ENCODE results near the gene SLC38A10.
"Not testable (repeated sequence)": the region's sequence is repeated elsewhere in the genome, so short reads cannot be mapped to it uniquely, and the experiment has no call there.

The SLC38A10 gene

DNA sequence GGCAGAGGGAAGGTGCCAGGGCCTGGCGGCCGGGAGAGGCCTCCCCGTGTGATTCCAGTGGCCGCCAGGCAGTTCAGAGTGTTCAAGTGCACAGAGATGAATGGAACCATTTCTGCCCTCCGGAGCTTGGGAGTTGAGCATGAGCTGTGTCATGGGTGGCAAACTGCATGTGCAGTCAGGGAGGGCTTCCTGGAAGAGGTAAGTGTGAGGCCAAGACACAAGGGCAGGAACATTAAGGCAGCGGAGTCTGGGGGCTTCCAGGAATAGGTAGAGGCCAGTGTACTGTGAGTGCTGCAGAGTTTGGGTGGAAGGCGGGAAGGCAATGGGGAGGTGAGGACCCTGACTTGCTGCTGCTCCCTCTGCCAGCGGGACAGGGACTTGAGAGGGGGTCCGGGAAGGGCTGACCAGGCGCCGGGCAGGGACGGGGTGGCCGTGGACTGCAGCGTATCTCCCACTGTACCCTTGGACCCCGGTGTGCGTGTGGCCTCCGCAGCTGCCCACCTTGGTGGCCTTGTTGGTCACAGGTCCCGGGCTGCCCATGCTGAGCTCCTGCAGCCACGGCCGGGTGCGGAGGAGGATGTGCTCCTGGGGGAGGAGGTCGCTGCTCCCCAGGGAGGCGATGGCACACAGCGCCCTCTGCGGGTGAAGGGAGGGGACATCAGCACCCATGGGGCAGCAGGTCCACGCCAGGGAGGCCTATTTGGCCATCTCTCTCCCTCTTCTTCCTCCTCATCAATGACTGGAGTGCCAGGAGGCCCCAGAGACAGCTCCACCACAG, 64.9 kb downstream of the SLC38A10 start:
- peak; percentile 31 for DNase-seq (ENCODE audit: low spot score)

DNA sequence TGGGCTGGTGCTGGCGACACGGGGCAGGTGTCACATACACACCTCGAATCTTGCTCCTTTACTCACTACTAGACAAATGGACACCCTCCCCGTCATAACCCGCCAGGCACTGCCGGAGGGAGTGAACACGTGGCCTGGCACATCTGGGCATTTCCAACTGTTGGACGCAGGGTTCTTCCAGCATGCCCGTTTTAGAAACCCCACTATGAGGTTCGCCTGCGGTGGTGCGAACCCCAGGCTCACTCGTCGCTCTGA, 65.5 kb downstream of the SLC38A10 start:
- DNase-seq (ENCODE audit: low spot score), result no peak

DNA sequence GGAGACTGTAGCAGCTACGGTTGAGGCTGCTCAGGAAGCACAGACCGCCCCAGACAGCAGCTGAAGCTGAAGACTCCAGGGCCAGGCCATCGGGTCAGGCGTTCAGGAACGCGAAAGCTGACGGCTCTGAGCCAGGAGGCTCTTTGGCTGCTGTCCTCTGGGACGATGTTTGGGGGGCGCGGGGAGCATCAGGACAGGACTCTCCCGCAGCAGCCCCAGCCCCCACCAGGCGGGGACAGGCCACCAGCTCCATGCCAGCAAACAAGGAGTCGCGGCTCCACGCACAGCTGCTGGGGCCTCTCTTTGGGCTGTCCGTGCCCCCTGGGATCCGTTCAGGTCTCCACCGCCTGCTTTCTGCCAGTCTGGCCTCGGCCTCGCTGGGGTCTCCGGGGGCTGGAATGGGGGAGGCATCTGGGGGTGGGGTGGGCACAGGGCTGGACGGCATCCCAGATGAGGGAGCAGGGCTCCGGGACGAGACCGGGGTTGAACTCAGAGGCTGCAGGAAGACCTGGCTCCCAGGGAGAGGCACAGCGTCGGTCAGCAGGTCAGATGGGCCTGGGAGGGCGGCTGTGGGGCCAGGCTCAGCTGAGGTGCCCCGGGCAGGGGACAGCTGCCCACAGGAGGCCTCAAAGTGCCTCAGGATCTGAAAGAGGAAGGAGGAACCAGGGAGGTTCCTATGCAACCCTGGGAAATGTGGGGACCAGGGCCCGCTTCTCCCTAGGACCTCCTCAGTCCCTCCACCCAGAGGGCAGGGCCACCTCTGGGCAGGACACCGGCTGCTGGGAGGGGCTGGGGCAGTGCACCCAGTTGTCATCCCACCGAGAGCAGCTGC, 66.1 kb downstream of the SLC38A10 start:
- no peak for DNase-seq (ENCODE audit: low spot score)

DNA sequence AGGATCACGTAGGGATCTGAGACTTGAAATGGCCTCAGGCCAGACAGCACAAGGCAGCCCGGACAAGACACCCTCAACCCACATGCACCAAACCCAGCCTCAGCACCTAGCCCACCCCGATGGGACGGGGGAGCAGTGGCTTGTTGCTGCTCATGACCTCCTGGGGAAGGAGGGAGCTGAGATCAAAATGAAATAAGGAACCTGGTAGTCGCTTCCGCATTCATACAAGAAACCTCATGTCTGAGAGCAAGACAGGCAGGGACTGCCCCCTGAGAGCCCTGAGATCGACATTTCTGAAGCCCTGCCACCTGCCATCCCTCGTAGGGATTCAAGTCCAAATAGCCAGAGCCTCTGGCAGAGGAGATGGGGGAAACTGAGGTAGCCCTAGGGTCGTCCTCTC, 66.7 kb downstream of the SLC38A10 start:
- DNase-seq (ENCODE audit: low spot score), result peak; percentile 72

DNA sequence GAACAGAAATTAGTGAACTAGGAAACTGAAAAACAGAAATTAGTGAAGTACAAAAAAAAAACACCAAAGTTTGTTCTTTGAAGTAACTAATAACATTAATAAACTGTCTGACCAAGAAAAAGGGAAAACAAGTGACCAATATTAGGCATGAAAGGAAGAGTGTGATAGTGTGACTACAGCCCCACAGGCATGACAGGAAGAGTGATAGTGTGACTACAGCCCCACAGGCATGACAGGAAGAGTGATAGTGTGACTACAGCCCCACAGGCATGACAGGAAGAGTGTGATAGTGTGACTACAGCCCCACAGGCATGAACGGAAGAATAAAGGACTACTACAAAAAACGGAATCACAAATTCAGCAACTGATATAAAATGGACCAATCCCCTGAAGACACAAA, 67.5 kb downstream of the SLC38A10 start:
- DNase-seq (ENCODE audit: low spot score), result not testable (repeated sequence)

DNA sequence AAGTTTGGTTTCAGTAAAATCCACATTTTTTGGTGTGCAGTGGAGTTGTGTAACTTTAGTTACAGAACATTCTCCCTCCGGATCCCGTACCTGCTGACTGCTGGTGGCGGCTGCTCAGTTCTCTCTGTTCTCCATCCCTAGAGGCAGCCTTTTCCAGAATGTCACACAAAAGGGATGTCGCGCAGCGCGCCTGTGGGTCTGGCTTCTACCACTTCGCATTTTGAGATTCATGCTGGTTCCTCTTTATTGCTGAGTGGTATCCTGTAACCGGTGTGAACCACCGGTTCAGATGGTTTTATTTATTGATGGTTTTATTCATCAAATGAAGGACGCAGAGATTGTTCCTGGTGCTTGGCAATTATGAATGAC, 71.4 kb downstream of the SLC38A10 start:
- DNase-seq (ENCODE audit: low spot score), result no peak

DNA sequence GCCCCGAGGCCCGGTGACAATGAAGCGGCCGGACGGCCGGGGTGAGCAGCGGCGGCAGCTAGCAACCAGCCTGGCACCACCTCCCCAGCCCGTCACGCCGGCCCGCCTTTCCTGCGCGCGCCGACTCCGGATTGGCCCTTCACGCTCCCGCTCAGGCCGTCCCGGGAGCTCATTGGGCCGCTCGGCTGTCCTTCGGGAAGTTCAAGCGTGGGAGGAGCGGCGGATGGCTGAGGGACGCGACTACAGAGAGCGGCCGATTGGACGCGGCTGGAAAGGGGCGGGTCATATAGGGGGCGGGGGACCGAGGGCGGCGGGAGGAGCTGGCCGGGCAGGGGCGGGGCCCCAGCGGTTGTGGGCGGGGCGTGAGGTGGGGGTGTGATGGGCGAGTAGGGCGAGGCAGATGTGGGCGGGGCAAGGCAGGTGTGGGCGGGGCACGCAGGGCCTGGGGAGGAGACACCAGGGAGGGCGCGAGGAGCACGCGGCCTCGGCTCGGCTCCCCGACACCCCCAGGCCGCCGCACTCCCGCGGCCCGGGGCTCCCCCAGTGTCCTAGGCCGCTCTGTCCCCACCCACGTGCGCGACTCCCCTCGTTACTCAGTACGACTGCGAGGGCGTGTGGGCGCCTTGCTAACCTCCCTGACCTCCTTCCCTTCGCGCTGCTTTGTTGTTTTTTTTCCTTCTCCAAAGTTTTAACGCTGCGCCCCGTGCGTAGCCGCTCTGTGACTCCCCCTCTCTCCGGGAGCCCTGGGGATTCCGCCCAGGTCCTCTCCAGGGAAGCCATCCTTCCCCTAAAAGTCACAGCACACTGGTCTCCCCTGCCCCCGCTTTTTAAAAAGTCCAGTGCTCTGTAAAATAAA, 72.0 kb downstream of the SLC38A10 start, which contains the start of gene CEP131:
TSS of gene CEP131 (minus strand) at position 60 of the 856 bp plus-strand sequence. CDS start 2,909 bp downstream, outside the sequence.
- peak; percentile 98 for DNase-seq (ENCODE audit: low spot score)

DNA sequence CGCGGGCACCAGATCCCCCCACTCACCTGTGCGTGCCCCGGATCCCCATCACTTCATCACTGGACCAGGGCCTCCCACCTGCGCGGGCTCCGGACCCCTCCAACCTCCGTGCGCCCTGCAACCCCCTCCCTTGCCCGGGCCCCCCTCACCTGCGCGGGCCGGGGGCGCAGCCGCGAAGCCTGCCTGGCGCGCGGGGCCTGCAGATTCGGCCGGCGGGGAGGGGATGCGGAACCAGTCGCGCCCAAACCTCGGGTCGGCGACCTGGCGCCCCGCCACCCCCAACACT, 72.5 kb downstream of the SLC38A10 start:
- no peak for DNase-seq (ENCODE audit: low spot score)

DNA sequence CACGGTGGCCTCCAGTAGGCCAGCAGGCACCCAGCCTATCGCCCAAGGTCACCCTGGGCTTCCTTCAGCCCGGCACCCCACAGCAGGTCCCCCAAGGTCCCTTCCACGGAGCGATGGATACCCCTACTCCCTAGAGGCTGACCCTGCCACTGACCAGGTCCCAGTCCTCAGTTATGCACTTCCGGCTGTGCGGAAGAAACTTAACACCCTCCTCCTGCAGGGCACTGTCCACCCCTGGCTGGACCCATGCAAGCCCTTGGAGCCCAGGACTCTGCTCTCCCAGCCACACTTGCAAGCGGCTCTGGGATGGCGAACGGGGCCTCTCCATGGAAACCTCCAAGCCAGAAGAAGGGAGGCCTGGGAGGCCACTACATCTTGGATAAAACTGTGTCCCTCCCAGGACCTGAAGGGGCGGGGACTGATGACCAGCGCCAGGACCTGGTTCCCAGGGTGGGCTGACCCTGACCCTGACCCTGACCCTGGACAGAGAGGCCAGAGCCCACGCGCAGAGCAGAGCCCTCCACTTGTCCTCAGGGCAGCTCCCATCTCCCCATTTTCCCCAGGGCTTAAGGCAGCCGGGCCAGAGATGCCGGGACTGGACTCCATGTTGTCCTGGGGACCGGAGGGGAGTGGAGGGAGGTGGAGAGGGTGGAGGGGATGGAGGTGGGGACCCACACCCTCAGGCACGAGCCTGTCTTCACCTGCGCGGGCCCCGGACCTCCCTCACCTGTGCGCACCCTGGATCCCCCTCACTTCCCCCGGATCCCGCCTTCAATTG, 73.1 kb downstream of the SLC38A10 start:
- DNase-seq (ENCODE audit: low spot score), result no peak

DNA sequence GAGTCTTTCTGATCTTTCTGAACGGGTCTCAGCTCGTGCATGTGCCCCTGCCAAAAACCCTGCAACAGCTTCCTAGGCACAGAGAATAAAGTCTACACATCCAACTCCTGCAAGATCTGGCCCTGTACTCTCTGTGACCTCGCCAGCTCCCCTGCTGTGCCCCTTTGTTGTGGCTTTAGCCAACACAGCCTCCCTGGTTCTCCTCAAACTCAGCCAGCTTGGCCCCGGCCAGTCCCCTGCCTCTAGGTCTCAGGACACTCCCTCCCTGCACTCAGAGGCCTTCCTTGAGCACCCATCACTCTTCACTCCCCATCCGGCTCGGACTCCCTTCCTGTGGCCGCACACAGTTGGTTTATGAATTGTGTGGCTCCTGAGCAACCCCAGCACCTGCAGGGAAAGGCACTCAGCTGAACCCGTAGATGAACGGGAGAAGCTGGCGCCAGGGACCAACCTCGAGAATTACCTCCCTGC, 73.7 kb downstream of the SLC38A10 start:
- no peak for DNase-seq (ENCODE audit: low spot score)

DNA sequence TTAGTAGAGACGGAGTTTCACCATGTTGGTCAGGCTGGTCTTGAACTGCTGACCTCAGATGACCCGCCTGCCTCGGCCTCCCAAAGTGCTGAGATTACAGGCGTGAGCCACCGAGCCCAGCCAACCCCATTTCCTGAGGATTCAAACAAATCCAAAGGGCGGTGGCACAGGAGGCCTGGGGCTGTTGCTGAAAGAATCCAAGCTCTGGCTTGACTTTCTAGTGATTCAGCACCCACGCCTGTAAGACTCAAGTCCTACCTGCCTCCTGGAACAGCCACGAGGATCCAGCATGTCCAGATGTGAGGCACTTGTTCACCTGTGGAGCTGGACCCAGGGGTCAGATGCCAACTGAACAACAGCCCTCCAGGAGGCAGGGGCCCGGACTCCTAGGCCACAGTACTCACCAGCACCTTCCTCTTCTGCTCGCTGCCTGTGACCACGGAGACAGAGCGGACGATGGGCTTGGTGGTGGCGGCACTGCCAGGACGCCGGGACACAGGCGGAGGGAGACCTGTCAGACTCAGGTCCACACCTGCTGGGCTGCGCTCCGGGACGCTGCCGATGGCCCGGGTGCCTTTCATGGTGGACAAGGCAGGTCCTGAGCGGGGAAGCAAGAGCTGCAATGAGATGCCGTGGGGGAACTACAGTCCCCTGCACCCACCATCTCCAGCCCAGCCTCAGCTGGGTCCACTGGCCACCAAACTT, 75.5 kb downstream of the SLC38A10 start:
- DNase-seq (ENCODE audit: low spot score), result no peak

DNA sequence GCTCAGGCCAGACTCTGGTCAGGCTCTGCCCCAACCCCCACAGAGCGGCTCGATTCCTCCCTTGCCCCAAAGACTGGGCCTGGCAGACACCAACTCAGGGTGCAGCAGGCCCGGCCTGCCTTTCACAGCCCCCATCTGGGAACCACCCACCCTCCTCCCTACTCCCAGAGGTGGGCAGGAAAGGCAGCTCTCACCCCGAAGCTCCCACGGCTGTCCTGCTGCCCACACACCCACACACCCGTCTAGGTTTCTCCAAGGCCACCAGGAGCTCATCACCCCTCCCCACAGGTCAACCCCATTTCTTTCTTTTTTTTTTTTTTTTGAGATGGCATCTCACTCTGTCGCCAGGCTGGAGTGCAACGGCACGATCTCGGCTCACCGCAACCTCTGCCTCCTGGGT, 76.1 kb downstream of the SLC38A10 start:
- DNase-seq (ENCODE audit: low spot score), result no peak

DNA sequence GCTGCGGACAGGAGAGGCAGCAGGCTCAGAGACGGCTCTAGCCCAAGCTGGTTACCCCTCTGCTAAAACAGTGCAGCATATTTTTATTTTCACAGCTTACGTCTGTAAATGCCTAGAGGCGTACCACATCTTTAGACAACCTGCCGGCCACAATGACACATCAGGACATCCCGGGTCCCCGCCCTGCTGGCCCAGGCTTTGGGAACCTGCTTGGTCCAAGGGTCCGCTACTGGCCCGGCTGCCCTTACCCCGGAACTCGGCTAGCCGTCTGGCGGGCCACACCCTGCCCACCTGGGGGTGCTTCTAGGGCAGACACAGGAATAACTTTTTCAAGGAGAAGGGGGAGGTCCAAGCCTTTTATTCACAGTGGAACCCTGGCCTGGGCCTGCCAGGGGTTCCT, 76.6 kb downstream of the SLC38A10 start:
- DNase-seq (ENCODE audit: low spot score), result no peak

DNA sequence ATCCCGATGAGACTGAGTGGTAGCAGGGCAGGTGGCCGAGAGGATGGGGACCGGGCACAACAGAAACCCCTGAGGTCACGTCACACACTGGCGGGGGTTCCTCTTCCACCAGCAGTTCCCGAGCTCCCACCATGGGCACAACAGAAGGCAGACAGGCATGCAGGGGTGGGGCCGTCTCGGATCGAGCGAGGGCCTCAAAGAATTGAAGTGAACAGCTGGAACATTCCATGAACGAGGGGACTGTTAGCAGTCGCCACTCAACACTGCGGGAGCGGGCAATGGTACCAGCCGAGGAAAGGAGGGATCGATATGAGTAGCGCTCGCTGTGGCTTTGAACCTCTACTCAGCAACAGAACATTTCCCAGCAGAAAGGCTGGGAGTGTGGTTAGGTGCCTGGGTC, 77.6 kb downstream of the SLC38A10 start:
- DNase-seq (ENCODE audit: low spot score), result no peak

DNA sequence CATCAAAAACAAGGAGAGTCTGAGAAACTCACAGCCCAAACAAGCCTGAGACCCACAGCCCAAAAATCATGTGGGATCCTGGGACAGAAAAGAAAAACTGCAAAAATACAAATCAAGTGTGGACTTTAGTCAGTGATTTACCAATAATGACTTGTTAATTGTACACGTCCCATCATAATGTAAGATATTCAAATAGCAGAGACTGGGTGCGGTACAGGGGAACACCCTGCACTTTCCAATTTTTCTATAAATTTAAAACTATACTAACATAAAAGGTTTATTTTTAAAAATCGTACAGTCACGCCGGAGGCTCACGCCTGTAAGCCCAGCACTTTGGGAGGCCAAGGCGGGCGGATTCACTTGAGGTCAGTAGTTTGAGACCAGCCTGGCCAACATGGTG, 81.1 kb downstream of the SLC38A10 start:
- DNase-seq (ENCODE audit: low spot score), result no peak

DNA sequence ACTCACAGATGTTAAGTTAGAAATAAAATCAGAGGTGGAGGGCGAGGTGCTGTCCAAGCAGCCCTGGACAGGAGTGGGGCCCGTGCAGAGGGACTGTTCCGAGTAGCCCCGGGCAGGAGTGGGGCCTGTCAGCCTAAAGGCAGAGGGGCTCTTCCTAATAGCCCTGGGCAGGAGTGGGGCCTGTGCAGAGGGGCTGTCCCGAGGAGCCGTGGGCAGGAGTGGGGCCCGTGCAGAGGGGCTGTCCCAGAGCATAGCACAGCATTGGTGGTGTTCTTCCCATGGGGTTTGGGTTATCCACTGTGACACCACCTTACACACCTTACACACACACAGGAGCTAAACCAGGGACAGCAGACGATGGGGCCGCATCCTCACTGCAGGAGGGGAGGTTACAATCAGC, 82.7 kb downstream of the SLC38A10 start:
- DNase-seq (ENCODE audit: low spot score), result no peak

DNA sequence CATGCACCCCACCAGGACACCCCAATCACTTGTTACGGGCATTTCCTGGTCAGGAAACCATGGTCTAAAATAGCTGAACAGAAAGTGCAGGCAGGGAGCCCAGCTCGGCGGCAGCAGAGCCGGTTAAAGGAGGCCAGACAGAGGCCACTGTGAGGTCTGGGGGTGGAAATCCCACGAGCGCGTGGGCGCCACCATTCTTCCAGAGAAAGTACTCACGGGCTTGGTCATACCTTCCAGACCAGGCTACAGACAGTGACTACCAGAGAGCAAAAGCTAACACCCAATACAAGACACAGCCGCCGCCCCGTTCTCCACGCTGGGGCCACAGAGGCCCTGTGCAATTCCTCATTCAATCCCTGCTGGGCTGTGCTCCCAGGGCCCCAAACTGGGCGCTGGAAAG, 84.2 kb downstream of the SLC38A10 start:
- peak; percentile 28 for DNase-seq (ENCODE audit: low spot score)

DNA sequence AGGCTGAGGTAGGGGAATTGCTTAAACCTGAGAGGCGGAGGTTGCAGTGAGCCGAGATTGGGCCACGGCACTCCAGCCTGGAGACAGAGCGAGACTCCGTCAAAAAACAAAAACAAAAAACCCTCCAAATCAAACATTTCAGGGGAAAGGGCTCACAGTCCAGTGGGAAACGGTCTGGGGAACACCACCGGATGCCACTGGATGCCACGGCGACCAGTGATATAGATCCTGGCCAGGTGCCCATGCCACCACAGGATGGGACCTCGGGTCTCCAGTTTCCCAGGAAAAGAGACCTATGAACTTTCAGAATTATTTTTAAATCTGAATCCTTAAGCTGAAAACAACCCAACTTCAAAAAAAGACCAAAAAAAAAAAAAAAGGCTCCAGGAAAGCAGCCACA, 84.6 kb downstream of the SLC38A10 start:
- no peak for DNase-seq (ENCODE audit: low spot score)

DNA sequence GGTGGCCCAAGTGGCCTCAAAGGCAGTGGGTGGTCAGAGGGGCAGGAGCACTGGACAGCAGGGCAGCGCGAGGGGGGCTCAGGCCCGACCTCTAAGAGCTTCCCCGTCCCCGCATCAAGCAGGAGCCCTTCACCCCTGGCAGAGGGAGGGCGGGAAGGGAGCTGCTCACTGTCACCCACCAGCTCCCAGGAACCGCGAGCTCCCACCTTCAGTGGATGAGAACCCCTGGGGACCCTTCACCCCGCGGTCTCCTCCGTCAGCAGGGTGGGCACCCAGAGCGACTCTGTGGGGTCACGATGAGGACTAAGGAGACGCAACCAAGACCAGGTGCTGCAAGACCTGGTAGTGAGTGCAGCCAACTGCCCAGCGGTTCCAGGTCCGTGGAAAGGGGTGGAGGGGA, 86.0 kb downstream of the SLC38A10 start:
- no peak for DNase-seq (ENCODE audit: low spot score)

DNA sequence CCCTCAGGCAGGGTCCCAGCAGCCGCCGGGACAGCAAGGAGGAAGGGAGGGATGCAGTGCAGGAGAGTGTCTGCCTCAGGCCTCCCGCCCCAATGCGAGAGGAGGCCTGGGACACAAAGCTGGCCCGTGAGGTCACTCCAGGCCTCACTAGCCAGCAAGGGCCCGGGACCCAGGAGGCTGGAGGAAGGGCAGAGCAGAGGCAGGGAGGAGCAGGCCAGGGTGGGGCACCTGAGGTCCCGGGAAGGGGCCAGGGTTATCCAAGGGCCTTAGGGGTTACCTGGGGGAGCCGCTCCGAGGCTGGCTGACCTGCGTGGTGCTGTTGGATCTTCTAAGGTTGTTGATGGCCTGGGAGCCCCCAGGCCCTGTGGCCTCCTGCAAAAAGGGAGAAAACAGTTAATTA, 86.5 kb downstream of the SLC38A10 start:
- no peak for DNase-seq (ENCODE audit: low spot score)

Data from NAMALWA (cell line).